Head of caudate nucleus (tissue), 42 donors: ENCODE data around the gene RAB11FIP4.
A peak's percentile ranks its signal among the peaks of the same experiment; 100 is the strongest.
"Not testable (repeated sequence)": the region's sequence is repeated elsewhere in the genome, so short reads cannot be mapped to it uniquely, and the experiment has no call there.

Experiments
- DNase-seq, 42 donors: peaks; one replicate each; pipeline versions ENCODE4 v3.0.0 to v3.0.0-alpha.2; 2020 to 2021; ENCODE audit warnings: mixed read lengths in 7 of 42
- intact Hi-C: fragments of 100-400 bp; cut with DNase I; formaldehyde crosslinking; loops from one replicate; pipeline ENCODE4 v1.15.0; 2022

The RAB11FIP4 gene, protein sequence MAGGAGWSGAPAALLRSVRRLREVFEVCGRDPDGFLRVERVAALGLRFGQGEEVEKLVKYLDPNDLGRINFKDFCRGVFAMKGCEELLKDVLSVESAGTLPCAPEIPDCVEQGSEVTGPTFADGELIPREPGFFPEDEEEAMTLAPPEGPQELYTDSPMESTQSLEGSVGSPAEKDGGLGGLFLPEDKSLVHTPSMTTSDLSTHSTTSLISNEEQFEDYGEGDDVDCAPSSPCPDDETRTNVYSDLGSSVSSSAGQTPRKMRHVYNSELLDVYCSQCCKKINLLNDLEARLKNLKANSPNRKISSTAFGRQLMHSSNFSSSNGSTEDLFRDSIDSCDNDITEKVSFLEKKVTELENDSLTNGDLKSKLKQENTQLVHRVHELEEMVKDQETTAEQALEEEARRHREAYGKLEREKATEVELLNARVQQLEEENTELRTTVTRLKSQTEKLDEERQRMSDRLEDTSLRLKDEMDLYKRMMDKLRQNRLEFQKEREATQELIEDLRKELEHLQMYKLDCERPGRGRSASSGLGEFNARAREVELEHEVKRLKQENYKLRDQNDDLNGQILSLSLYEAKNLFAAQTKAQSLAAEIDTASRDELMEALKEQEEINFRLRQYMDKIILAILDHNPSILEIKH

DNA sequence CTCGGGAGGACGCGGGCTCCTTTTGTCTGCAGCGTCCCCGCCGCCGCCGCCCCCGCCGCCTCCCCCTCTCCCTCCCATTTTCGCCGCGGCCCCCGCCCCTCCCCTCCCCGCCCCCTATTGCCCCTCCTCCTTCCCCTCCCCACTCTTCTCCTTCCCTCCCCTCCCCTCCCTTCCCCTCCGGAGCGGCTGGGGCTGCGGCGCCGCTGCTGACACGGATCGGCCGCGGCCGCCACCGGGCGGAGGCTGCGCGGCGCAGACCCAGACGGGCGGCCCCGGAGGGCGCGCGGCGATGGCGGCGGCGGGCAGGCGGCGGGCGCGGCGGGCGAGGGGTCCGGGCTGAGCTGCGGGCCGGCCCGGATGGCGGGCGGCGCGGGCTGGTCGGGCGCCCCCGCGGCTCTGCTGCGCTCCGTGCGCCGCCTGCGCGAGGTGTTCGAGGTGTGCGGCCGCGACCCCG, at the start of gene RAB11FIP4:
Gene RAB11FIP4 (plus strand): TSS at position 180 of the 454 bp plus-strand sequence. CDS start 178 bp downstream, at position 358.
- intact Hi-C loops: no loop called here
- peak in 37 of 42 donors; percentile 40 to 82 (median 62) for DNase-seq

GRCh38 chr17:31345191-31345747, 46.2 kb upstream of the RAB11FIP4 start:
- intact Hi-C loops, DNase-seq: not testable (repeated sequence)

- intact Hi-C loops: no loop called here
- DNase-seq: no peak
These were observed 42.0 kb upstream of the RAB11FIP4 start for GRCh38 chr17:31349454-31349853.

GRCh38 chr17:31355935-31356334, 35.5 kb upstream of the RAB11FIP4 start:
- intact Hi-C loops: no loop called here
- no peak for DNase-seq

- intact Hi-C loops: no loop called here
- DNase-seq: no peak
These were observed 34.4 kb upstream of the RAB11FIP4 start for GRCh38 chr17:31357091-31357490.

GRCh38 chr17:31357839-31358394, 33.6 kb upstream of the RAB11FIP4 start:
- no peak for DNase-seq
- intact Hi-C loops: no loop called here

GRCh38 chr17:31364012-31364411, 27.5 kb upstream of the RAB11FIP4 start:
- intact Hi-C loops: no loop called here
- no peak for DNase-seq

GRCh38 chr17:31366088-31366487, 25.4 kb upstream of the RAB11FIP4 start:
- intact Hi-C loops: no loop called here
- no peak for DNase-seq

GRCh38 chr17:31369266-31369665, 22.2 kb upstream of the RAB11FIP4 start:
- DNase-seq: no peak
- intact Hi-C loops: no loop called here

- DNase-seq: no peak
- intact Hi-C loops: loop anchor here (5.0 kb wide), 1 partner anchor 49 kb away; the partner anchor contains the start of gene EVI2A
These were observed 19.9 kb upstream of the RAB11FIP4 start for GRCh38 chr17:31371511-31372097.

- intact Hi-C loops: loop anchor here (5.0 kb wide), 1 partner anchor 51 kb away; the partner anchor contains the start of gene EVI2A
- peak in 13 of 42 donors; percentile 34 to 83 (median 56) for DNase-seq
These were observed 18.1 kb upstream of the RAB11FIP4 start for GRCh38 chr17:31373150-31374093.

- no peak for DNase-seq
- intact Hi-C loops: loop anchor here (5.0 kb wide), 1 partner anchor 52 kb away; the partner anchor contains the start of gene EVI2A
These were observed 17.4 kb upstream of the RAB11FIP4 start for GRCh38 chr17:31374094-31374447.

DNA sequence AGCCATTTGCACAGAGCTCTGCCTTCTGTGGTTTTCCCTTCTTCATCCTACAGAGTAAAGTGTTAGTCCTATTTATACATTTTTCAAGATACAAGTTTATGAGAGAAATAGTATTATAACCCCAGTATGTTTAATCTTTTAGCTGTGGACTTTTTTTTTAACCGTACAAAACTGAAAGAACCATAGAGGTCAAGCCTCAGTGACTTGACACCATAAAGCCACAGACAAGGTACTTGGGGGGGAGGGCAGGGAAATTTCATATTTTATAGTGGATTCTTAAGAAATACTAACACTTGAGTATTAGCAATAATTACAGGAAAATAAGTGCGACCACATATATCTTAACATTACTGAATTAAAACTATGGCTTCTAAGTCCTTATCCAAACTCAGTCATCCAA, 17.0 kb upstream of the RAB11FIP4 start:
- DNase-seq: no peak
- intact Hi-C loops: loop anchor here (5.0 kb wide), 1 partner anchor 52 kb away; the partner anchor contains the start of gene EVI2A

DNA sequence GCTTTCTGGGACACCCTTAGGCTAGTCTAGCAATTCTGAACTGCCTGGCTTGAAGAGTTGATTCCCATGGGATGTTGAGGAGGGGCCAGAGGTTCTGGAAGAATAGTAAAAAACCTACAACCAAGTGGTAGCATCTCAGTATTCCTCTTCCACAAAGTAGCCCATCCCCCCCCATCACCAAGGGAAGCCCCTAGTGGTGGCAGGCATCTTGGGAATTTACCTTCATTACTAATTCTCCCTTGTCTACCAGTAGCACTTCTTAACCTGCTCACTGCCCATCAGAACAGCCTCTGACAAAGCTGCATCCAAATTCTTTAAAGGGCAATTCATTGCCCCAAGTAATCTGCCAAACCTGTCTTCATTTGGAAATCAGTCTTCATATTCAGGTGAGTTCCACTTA, 12.8 kb upstream of the RAB11FIP4 start:
- intact Hi-C loops: no loop called here
- DNase-seq: no peak

GRCh38 chr17:31379597-31380205, 11.8 kb upstream of the RAB11FIP4 start:
- intact Hi-C loops: no loop called here
- peak in 2 of 42 donors; percentile 47 to 49 for DNase-seq

DNA sequence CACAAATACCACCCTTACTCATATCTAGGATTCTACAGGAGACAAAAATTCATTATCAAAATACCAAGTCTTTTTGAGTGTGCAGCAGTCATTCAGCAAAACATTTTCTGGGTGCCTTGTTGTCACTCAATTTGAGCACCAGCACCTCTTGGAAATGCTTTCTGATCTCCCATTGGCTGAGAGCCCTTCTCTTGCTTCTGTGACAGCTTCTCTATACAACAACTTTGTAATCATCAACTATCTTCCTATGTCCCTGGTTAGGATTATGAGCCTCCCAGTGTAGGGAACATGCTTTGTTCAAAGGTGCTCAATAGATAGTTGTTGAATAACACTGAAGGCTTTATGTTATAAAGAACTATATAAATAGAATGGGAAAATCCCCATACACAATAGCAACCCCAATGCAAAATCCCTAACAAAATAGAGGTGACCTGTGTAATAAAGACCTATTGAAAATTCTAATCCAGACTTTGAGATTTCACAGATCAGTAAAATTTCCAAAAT, 10.3 kb upstream of the RAB11FIP4 start:
- intact Hi-C loops: no loop called here
- DNase-seq: no peak

DNA sequence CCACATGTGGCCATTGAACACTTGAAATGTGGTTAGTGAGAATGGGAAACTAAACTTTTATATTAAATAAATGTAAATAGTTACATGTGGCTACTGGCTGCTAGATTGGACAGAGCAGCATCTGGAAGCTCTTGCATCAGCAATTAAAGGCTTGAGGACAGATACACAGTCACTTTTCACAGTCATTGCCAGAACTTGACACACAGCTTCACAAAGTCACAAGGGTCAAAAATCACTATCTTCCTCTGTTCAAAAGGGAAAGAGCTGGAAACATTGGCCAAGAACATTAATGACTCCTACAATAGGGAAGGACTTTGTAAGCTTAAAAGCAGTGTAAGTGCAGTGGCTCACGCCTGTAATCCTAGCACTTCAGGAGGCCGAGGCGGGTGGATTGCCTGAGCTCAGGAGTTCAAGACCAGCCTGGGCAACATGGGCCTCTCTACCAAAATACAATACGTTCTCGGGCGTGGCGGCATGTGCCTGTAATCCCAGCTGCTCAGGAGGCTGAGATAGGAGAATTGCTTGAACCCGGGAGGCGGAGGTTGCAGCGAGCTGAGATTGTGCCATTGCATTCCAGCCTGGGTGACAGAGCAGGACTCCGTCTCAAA, 8.7 kb upstream of the RAB11FIP4 start:
- DNase-seq, intact Hi-C loops: not testable (repeated sequence)
